Activated CD8-positive, alpha-beta memory T cell treated with anti-CD3 and anti-CD28 coated beads, Interleukin-2, amount 50 U/mL, for 24 hours (primary cell): ENCODE data around the gene FEZ2.

Experiments
- DNase-seq: peaks from one replicate; pipeline ENCODE4 v3.0.0-alpha.2; 2020; ENCODE audit errors: extremely low read depth

The FEZ2 gene

DNA sequence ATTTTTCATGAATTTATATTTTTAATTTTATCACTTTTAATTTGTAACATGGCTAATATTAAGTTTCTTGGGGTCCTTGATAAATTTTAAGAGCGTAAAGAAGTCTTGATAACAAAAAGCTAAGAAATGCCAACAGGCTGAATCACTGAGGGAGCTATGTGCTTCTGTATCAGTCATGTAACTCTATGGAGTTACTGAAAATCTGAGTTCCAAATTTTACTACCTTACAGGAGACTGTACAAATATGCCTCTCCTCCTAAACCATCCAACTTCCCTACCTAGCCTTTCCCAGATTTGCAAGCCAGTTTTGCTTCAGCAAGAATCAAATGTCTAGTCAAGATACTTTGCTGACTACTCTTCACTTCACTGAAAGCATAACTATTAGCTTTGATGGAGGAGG is 35.7 kb downstream of the FEZ2 start:
- no peak for DNase-seq

DNA sequence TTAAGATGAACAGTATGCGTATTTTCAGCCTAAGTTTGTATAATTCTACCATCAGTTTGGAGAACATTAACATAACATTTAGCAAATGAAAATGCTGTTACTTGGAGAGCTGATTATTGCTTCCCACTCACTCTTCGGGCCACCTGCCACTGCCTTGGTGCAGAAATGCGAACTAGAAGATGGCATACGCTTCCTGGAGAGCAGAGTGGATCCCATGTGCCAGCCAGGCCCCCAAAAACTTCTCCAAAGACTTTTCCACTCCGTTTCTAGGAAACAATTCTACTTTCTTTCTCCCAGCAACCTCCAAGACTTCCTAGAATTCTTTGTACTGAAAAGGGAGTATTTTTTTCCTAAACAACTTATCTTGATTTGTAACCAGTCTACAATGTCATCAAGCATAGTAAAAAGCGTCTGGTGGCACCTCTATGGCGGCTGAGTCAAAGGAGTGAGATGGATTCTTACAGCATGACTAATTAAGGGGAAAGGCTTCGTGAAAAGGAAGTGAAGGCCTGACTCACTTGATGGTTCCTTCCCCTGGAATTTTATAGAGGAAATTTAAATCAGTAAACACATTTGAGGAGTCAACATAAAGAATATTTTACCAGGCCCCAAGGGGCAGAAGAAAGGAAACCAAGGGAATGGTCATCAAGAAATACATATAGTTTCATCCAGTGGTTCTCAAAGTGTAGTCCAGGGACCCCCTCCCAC is 36.6 kb downstream of the FEZ2 start:
- DNase-seq, result no peak

DNA sequence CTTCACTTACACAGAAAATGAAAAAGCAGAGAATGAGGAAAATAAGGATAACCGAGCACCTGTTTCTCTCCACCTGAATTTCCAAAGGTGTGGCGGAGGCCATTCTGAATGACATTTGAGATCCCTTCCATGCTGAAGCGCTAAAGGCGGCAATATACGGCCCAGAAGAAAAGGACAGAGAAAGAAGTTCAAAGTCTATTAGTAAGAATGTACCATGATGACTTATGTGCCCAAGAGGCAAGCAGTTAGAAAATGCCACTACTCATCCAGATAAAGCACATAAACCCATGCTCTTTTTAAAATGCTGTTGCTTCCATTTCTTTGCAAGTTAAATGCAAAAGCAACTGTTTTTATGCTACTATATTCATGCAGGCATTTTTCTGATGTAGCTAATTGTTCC is 37.2 kb downstream of the FEZ2 start:
- DNase-seq, result no peak

DNA sequence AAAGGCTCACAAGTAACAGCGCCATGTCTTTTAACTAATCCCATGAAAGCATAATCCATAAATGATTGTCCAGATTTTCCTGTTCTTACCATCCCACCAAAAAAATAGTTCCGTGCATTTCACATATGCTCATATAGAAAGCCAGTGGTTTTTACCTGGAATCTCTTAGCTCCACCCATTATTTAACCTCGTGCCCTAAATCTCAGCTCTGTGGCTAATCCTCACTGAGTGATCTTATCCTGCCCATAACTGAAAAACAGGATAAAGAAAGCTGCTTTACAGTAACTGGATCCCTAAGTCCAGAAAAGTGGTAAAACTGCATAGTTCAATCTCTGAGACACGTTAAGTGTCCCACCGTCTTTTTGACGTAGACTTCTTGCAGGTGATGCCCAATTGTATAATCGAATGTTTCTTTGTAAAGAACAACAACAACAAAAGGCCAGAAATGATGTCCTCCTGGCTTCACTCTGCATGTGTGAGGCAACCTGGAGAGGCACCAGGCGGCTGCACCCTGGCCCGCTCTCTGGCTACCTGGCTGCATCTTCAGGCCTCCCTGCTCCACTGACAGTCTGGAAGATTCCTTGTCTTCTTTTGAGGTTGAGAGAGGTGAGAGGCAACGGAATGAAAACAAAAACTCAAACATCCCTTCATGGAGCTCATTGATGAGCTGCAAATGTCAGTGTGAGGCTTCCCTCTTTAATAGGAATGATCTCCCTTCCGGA is 38.6 kb downstream of the FEZ2 start:
- DNase-seq, result no peak

DNA sequence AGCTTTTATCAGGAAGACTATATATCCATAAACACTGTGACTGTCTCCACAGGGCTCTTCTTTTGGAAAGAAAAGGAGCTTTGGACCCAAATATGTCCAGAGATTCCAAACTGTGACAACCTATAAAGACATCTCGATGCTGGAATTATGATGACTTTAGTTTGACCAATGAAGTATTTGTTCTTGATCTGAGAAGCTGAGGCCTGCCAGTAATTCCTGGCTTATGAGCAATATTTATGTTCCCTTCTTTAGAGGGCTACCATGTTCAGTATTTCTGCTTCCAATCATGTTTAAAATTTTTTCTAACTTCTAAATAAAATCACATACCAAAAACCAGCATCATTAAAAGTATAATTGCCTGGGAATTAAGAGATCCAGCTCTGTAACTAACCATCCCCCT is 41.1 kb downstream of the FEZ2 start:
- no peak for DNase-seq

DNA sequence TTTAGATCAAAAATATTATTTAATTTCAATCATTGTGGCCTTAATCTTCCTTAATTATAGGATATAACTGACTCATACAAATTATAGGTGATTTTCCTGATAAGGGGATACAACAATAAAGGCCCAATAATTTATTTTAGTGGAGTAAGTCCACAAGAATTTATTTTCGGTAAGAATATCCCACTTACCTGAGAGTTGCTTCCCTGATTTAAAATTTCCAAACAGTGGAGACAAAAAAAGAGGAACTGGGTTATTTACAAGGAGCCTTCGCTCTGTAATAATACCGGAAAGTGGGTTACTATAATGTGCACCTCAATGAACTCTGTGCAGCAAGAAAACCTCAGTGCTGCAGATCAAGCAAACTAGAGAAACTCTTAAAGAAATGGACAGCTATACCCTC is 42.2 kb downstream of the FEZ2 start:
- DNase-seq, result no peak

DNA sequence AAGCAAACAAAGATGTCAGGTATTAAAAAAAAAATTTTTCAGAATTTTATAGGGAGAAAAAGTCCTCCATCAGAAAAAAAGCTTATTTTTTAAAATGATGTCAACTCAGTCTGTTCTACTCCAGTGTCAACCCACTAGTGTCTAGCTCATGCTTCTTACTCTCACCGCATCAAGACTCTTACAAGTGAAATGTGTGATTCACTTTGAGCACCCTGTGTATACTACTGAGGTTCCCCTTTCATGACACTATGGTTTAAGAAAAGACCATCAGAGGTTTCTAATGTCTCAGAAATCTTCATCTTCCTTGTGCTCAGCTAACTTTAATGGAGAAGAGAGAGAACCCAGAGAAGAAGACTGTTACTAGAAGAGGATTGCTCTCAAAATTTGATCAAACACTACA is 43.4 kb downstream of the FEZ2 start:
- no peak for DNase-seq

DNA sequence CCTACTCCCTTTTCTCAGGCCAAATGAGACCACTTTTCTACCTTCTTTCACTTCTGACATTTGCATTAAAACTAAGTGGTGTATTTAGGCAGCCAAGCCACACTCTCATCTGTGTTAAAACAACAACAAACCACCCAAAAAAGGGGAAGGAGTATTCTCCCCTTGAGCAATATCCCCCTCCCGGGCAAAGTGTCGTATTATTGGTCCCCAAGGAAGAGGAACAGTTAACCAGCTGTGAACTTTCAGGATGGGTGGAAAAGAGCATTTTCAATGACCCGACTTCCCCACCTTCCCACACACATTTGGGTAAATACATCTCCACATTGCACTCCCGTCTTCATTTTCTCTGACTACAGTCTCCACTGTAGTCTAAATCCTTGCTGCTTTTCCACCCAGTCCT is 44.3 kb downstream of the FEZ2 start:
- no peak for DNase-seq

DNA sequence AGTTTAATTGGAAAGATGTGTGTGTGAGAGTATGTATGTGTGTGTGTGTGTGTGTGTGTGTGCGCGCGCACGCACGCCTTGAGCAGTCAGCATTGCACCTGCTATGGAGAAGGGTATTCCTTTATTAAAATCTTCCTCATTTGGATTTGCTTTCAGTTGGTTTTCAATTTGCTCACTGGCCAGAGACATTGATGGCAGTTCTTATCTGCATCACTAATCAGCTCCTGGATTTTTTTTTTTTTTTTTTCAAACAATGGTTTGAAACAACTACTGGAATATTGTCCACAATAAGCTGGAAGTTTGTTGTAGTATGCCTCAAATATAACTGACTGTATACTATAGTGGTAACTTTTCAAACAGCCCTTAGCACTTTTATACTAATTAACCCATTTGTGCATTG is 48.0 kb downstream of the FEZ2 start:
- no peak for DNase-seq

DNA sequence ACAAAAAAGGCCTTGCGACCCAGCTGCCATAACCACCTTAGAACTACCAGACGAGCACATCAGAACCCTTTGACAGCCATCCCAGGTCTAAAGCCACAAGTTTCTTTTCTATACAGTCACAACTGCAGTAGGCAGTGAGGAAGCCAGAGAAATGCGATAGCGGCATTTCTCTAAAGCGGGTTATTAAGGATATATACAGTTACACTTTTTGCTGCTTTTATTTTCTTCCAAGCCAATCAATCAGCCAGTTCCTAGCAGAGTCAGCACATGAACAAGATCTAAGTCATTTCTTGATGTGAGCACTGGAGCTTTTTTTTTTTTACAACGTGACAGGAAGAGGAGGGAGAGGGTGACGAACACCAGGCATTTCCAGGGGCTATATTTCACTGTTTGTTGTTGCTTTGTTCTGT is 48.8 kb downstream of the FEZ2 start:
- no peak for DNase-seq

DNA sequence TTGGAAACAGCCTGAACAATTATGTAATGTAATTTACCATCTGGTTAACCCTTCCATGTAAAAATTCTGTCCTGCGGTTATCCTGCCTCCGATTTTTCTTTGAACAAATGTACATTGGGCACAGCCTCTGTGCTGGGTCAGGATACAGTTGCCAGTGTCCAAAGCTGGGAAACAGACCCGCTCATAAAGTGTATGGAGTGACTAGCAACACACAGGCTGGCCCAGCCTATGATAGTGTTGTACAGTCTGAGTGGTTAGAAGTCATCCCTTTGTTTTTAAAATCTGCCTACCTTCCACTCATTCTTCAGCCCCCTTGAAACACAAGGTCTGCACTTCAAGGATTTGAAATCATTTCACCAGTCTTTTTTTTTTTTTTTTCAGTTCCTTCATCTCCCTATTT is 50.1 kb downstream of the FEZ2 start:
- no peak for DNase-seq

DNA sequence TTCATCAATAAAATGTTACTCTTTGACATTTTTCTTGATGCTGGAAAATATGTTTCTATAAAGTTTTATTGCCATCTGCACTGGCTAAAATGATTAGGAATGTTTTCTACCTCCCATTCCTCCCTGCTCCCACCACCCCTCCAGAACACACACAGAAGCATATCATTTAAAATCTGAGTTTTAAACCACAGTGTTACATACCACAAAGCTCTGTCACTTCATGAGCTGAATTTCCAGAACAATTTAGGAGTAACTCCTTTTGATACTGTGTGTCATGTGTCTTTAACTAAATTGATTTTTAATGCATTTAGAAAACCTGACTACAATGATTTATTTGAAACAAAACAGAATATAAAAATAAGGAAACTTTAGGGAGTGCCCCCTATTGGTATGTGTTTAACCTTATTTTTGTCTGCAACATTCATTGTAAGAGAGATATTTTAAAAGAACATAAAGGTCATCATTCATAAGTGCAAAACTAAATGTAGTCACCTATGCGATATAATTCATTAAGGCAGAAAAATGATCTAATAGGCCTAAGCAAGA is 52.0 kb downstream of the FEZ2 start:
- no peak for DNase-seq

DNA sequence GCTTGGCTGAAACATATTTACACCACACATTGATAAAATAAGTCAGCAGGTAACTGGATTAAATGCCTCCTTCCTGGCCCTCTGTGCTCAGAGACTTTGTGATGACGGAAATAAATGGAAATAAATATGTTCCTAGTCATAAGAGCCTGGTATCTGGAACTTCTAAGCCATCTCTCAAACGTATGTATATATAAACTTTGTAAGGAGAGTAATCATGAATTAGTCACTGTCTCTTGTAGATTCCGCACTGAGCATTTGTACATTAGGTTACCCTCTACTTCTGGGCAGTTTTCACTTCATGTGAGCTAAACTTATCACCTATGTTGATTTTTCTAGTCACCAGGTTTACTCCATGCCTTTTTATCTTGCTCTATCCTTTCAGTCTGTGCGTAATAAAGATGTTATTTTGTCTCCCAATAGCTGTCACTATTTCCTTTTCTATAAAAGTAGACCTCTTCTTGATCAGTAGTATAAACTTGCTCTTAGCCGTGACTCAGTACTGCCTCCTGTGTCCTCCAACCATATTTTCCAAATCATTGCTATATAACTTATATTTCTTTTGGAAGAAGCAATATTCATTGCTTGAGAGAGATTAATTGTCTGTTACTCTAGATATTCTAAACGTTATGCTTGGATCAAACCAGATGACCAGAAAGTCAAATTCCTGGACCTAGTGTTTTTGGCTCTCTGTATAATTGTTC is 53.2 kb downstream of the FEZ2 start:
- DNase-seq, result no peak

DNA sequence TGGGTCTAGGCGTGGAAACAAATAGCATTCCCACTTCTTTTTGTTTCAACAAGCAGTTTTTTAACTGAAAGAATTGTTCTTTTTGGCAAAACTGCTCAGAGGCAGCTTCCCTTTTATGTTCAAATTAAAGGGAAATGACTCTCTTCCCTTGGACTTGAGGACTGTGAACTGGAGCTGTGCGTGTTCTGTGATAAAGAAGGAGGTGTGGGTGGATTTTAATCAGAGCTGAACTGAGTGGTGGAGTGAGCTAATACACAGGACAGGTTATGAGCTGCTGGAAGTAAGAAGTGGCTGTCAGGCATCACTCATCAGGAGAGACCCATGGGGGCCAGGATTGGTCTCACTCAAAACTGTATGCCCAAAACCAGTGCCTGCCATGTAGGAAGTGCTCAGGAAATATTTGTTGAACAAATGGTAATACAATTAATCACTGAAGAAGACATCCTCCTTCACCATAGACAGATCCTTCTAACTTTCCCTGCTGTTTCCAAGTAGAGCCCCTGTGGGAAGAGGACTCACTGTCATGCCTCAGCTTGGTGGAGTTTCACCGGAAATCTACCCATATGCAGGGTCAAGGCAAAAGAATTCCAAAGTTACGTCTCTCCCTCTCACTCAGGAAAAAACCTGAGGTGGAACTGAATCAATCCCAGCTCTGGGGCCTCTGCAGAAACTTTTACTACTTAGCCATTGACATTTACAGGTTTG is 55.9 kb downstream of the FEZ2 start:
- DNase-seq, result no peak

DNA sequence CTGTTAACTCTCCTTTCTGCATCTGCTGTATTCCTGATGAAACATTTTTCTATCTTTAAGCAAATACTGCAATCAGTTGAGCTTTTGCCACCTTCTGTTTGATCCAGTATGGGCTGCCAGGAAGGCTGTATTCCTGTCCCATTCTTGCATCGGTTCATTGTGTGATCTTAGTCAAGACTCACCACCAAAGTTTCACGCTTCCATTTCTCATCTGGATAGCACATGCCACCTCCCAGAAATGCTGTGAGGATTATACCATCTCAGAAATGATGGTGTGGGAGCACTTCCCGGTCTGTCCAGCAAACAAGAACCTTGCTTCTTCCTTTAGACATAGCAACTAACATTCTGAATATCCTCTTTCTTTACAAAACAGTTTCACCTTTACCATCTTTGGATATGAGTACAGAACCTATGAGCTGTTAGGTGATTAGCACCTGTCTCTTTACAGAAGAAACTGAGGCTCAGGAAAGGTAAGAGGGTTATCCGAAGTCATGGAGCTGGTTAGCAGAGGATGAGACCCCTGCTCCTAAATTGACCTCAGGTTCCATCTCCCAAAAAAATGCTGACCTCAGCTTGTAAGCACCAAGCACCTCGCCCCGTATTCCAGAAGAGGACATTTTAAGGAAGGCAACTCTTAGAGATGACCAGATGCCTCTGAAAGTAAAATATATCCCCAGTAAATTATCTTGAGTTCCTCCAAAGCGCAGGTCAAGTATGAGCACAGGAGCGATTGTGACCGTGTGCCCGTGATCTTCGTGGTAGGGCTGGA is 56.8 kb downstream of the FEZ2 start:
- no peak for DNase-seq

DNA sequence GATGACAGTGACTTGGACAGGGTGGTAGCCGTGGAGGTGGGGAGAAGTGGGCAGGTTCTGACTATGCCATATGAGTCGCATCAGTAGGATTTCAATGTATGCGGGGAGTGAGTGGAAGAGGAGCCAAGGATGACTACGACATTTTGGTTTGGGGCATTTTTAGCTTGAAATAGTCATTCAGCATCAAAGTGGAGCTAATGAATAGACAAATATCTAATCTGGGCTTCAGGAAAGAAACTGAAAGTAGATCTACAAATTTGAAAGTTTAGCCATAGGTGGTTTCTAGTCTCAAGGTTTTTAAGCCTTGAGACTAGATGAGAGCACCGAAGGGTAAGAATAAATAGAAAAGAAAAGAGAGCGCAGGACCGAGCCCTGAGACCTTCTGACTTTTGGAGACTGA is 58.3 kb downstream of the FEZ2 start:
- DNase-seq, result no peak

DNA sequence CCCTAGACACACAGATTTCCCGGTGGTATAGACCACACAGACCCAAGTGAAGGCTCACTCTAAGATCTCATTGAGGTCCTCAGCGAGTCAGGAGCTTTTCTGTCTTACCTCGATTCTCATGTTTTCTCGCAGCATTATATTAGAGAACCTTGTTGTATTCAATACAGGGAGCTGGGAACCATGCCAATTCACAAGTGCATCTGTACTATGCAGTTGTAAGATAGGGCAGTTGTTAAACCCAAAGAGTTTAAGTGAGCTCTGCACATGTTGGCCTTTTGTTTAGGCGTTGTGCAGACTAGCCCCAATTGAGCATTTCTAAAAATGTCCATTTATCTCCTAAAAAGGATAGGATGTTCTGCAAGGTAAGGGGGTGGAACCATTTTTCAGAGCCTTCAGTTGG is 59.6 kb downstream of the FEZ2 start:
- DNase-seq, result no peak

DNA sequence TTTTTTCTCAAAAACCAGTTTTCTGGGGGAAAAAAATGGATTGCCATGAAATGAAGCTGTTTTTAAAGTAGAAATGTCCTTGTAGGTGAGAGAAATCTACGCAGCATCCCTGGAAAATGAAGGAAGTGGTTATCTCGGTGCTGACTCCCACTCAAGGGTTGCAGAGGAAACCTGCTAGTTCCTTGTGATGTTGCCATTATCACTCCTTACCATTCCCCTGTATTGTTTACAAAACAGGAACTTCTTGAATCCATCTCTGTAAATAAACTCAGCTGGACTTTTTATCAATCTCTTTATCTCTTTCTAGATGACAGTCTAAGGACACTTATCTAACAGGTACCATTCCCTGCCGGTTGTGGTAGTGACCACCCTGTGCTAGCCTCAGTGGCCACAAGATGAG is 61.2 kb downstream of the FEZ2 start:
- no peak for DNase-seq

DNA sequence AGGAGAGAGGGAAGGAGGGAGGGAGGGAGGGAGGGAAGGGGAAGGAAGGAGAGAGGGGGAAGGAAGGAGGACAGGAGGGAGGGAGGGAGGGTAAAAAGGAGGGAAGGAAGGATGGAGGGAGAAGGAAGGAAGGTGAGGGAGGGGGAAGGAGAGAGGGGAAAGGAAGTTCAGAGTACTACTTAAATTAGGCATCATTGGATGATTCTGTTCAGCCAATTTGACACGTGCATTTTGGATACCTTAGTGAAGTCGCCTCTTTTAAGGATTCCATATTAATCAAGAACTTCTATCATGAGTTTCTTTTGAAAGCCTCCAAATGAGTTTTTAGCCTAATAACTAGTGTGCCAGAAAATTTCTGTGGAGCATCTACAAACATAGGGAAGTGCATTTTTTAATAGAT is 62.9 kb downstream of the FEZ2 start:
- DNase-seq, result no peak

DNA sequence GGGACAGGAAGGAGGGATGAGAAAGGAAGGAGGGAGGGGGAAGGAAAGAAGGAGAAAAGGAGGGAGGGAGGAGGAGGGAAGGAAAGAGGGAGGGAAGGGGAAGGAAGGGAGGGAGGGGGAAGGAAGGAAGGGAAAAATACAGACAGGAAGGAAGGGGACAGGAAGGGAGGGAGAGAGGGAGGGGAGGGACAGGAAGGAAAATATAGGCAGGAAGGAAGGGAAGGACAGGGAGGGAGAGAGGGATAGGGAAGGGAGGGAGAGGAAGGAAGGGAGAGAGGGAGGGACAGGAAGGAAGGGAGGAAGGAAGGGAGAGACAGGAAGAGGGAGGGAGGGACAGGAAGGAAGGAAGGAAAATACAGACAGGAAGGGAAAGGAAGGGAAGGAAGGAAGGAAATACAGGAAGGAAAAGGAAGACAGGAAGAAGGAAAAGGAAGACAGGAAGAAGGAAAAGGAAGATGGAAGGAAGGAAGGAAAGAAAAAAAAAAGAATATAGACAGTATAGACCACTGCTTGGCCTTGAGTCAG is 63.6 kb downstream of the FEZ2 start:
- no peak for DNase-seq

DNA sequence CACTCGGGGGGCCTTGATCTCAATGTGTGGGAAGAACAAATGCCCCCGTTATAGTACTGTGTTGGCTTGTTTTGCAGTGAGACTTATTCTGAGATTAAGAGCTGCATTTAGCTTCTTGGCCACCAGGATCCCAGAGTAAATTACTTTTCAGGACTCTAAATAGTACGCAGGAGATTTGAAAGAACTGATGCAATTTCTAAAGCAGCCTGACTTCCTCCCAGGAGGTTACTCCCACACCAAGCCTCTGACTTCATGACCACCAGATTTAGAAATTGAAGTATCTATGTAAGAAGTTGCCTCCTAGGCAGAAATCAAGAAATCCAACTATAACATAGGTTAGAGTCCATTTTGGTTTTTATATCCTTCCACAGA is 67.0 kb downstream of the FEZ2 start:
- no peak for DNase-seq
